ENCODE measurements around the gene PAM16.

PAM16 gene

GRCh38 chr16:4293181-4293716, 57.9 kb downstream of the PAM16 start:
- DNase-seq: no peak

- DNase-seq: no peak
Observed at GRCh38 chr16:4291699-4292098, 59.4 kb downstream of the PAM16 start.
